Measurements from ENCODE around the gene SLC25A3. TPM values are rescaled to one million over a fixed set of nuclear protein-coding genes. Genes with fewer than 3 reads are reported as not detected.
A peak's percentile ranks its signal among the peaks of the same experiment; 100 is the strongest.

Gene SLC25A3
- polyA plus RNA-seq, 1 donor (not counting 4 experiments of a cell fraction or from before 2014, with no cell fraction given): 389 TPM

GRCh38 chr12:98618952-98619351, 25.5 kb downstream of the SLC25A3 start:
- DNase-seq (ENCODE audit: low read depth, low spot score) (no peak), FAIRE-seq (no peak)
- no peak overlapping the region for H3K27ac ChIP-seq (ENCODE audit: control insufficient read depth, insufficient read depth, low read length)
- no peak overlapping the region for H3K4me3 ChIP-seq (ENCODE audit: control insufficient read depth in 2 of 3, extremely low read depth in 1 of 3, insufficient read depth in 2 of 3, low read depth in 1 of 3, low read length in 3 of 3)
- TF ChIP-seq EZH2 (IDR thresholded peaks at IDR 0.05; ENCODE audit: low read length): no peak
- TF ChIP-seq, protein P1, sequence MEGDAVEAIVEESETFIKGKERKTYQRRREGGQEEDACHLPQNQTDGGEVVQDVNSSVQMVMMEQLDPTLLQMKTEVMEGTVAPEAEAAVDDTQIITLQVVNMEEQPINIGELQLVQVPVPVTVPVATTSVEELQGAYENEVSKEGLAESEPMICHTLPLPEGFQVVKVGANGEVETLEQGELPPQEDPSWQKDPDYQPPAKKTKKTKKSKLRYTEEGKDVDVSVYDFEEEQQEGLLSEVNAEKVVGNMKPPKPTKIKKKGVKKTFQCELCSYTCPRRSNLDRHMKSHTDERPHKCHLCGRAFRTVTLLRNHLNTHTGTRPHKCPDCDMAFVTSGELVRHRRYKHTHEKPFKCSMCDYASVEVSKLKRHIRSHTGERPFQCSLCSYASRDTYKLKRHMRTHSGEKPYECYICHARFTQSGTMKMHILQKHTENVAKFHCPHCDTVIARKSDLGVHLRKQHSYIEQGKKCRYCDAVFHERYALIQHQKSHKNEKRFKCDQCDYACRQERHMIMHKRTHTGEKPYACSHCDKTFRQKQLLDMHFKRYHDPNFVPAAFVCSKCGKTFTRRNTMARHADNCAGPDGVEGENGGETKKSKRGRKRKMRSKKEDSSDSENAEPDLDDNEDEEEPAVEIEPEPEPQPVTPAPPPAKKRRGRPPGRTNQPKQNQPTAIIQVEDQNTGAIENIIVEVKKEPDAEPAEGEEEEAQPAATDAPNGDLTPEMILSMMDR (optimal IDR thresholded peaks at IDR 0.05 in 1 of 3, IDR thresholded peaks at IDR 0.05 in 1 of 3, conservative IDR thresholded peaks at IDR 0.05 in 1 of 3; ENCODE audit: extremely low read depth in 1 of 3, insufficient read depth in 2 of 3, low read length in 3 of 3): no peak
- H2AFZ ChIP-seq (ENCODE audit: control insufficient read depth, low read length): no peak overlapping the region
- no peaks in the 10 kb centered on the region for H4K20me1 ChIP-seq (ENCODE audit: control insufficient read depth, extremely low read depth, insufficient read depth, low read length)
- H3K79me2 ChIP-seq (ENCODE audit: control insufficient read depth, insufficient read depth, low read length): no peaks in the 10 kb centered on the region
- H3K9me1 ChIP-seq (ENCODE audit: control insufficient read depth, extremely low read depth, insufficient read depth, low read length): no peaks in the 10 kb centered on the region
- H3K9me3 ChIP-seq (ENCODE audit: control insufficient read depth, low read depth, low read length): no peaks in the 10 kb centered on the region
- H3K27me3 ChIP-seq (ENCODE audit: control insufficient read depth, extremely low read depth, insufficient read depth, low read length): no peaks in the 10 kb centered on the region
- dilution Hi-C loops (cut with MboI; ENCODE audit: extremely low pct_ligation_motif_present, low sequenced_read_pairs): no loop called here
- no peak overlapping the region for H3K4me2 ChIP-seq (ENCODE audit: control insufficient read depth, extremely low read depth, insufficient read depth, low read depth, low read length)
- H3K9ac ChIP-seq (ENCODE audit: control insufficient read depth, extremely low read depth, insufficient read depth, low read length): no peak overlapping the region
- H3K36me3 ChIP-seq (ENCODE audit: control insufficient read depth in 2 of 2, extremely low read depth in 1 of 2, insufficient read depth in 2 of 2, low read length in 2 of 2): no peaks in the 10 kb centered on the region
- no peaks in the 10 kb centered on the region for H3K4me1 ChIP-seq (ENCODE audit: control insufficient read depth, extremely low read depth, insufficient read depth, low read length)

GRCh38 chr12:98635657-98636323, 42.3 kb downstream of the SLC25A3 start:
- TF ChIP-seq, protein P1 (optimal IDR thresholded peaks at IDR 0.05 in 1 of 3, IDR thresholded peaks at IDR 0.05 in 1 of 3, conservative IDR thresholded peaks at IDR 0.05 in 1 of 3; ENCODE audit: extremely low read depth in 1 of 3, insufficient read depth in 2 of 3, low read length in 3 of 3): no peak
- TF ChIP-seq EZH2 (IDR thresholded peaks at IDR 0.05; ENCODE audit: low read length): no peak
- Histone ChIP-seq H3K9me1 (ENCODE audit: control insufficient read depth, extremely low read depth, insufficient read depth, low read length) (no peaks in the 10 kb centered on the region), H3K4me1 (ENCODE audit: control insufficient read depth, extremely low read depth, insufficient read depth, low read length) (peaks cover 20% of the 10 kb centered on the region), H3K4me3 (ENCODE audit: control insufficient read depth in 2 of 3, extremely low read depth in 1 of 3, insufficient read depth in 2 of 3, low read depth in 1 of 3, low read length in 3 of 3) (peak overlapping the region in 2 of 3 experiments; percentile 21 to 31), H3K36me3 (ENCODE audit: control insufficient read depth in 2 of 2, extremely low read depth in 1 of 2, insufficient read depth in 2 of 2, low read length in 2 of 2) (peaks cover 0 to 5% of the 10 kb centered on the region in 2 experiments), H3K79me2 (ENCODE audit: control insufficient read depth, insufficient read depth, low read length) (peaks cover 47% of the 10 kb centered on the region), H4K20me1 (ENCODE audit: control insufficient read depth, extremely low read depth, insufficient read depth, low read length) (no peaks in the 10 kb centered on the region), H3K9ac (ENCODE audit: control insufficient read depth, extremely low read depth, insufficient read depth, low read length) (no peak overlapping the region), H3K27me3 (ENCODE audit: control insufficient read depth, extremely low read depth, insufficient read depth, low read length) (no peaks in the 10 kb centered on the region), H3K4me2 (ENCODE audit: control insufficient read depth, extremely low read depth, insufficient read depth, low read depth, low read length) (peak overlapping the region; percentile 77), H3K27ac (ENCODE audit: control insufficient read depth, insufficient read depth, low read length) (peak overlapping the region; percentile 3), H2AFZ (ENCODE audit: control insufficient read depth, low read length) (no peak overlapping the region), H3K9me3 (ENCODE audit: control insufficient read depth, low read depth, low read length) (no peaks in the 10 kb centered on the region)
- peak; percentile 93 for FAIRE-seq
- dilution Hi-C loops (cut with MboI; ENCODE audit: extremely low pct_ligation_motif_present, low sequenced_read_pairs): no loop called here
- DNase-seq (ENCODE audit: low read depth, low spot score): peak; percentile 40
